Ishikawa (cell line): ENCODE measurements around the gene BTBD3.

ENCODE experiments used
- CEBPB ChIP-seq: IDR thresholded peaks from 2 replicates; pipeline ENCODE4 v1.6.1; 2012
- CREB1 ChIP-seq: IDR thresholded peaks from 2 replicates; pipeline ENCODE4 v1.6.1; 2012; ENCODE audit warnings: low read depth
- EP300 ChIP-seq: IDR thresholded peaks from 2 replicates; pipeline ENCODE4 v1.6.1; 2012; ENCODE audit warnings: borderline replicate concordance
- FOXM1 ChIP-seq: IDR thresholded peaks from 2 replicates; pipeline ENCODE4 v1.6.1; 2012; ENCODE audit warnings: low read depth, borderline replicate concordance
- NFIC ChIP-seq: IDR thresholded peaks from 2 replicates; pipeline ENCODE4 v1.6.1; 2012
- RAD21 ChIP-seq: IDR thresholded peaks from 2 replicates; pipeline ENCODE4 v1.6.1; 2012; ENCODE audit warnings: low read depth
- TAF1 ChIP-seq: IDR thresholded peaks from 2 replicates; pipeline ENCODE4 v1.6.1; 2012; ENCODE audit warnings: low read depth, mild to moderate bottlenecking
- TCF12 ChIP-seq: IDR thresholded peaks from 2 replicates; pipeline ENCODE4 v1.6.1; 2012; ENCODE audit warnings: low read depth
- TEAD4 ChIP-seq: IDR thresholded peaks from 2 replicates; pipeline ENCODE4 v1.6.1; 2012
- YY1 ChIP-seq: IDR thresholded peaks from 2 replicates; pipeline ENCODE4 v1.6.1; 2012; ENCODE audit warnings: low read depth
- ZBTB7A ChIP-seq: IDR thresholded peaks from 2 replicates; pipeline ENCODE4 v1.6.1; 2012; ENCODE audit warnings: low read depth
- TF ChIP-seq, protein P1 (sequence below): IDR thresholded peaks from 2 replicates; pipeline ENCODE4 v1.6.1; 2012; ENCODE audit warnings: low read depth, mild to moderate bottlenecking
- TF ChIP-seq, protein P2 (sequence below): IDR thresholded peaks from 2 replicates; pipeline ENCODE4 v1.6.1; 2012
- TF ChIP-seq, protein P3 (sequence below): IDR thresholded peaks from 2 replicates; pipeline ENCODE4 v1.6.1; 2012

DNA sequence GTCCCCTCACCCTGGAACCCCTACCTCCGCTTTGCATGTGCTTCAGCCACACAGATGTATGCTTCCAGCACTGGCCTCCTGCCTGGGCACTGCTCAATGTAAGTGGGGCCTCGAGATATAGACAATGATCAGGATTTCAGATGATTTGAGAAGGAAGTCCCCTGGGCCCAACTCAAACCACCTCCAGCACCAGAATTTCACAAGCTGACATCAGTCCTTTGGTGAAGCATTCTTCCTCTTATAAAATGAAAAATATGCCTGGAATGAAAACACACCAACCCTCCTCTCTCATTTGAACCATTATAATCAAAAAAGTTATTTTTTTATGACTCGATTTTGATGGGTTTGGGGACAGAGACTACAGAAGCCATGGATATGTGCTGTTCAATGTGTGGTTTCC, 48.5 kb downstream of the BTBD3 start:
- TF ChIP-seq EP300 (no peak), FOXM1 (no peak), RAD21 (no peak), YY1 (no peak), TCF12 (no peak), CREB1 (no peak), TEAD4 (no peak), TAF1 (no peak), NFIC (no peak), CEBPB (no peak), ZBTB7A (no peak)
- TF ChIP-seq, protein P1, sequence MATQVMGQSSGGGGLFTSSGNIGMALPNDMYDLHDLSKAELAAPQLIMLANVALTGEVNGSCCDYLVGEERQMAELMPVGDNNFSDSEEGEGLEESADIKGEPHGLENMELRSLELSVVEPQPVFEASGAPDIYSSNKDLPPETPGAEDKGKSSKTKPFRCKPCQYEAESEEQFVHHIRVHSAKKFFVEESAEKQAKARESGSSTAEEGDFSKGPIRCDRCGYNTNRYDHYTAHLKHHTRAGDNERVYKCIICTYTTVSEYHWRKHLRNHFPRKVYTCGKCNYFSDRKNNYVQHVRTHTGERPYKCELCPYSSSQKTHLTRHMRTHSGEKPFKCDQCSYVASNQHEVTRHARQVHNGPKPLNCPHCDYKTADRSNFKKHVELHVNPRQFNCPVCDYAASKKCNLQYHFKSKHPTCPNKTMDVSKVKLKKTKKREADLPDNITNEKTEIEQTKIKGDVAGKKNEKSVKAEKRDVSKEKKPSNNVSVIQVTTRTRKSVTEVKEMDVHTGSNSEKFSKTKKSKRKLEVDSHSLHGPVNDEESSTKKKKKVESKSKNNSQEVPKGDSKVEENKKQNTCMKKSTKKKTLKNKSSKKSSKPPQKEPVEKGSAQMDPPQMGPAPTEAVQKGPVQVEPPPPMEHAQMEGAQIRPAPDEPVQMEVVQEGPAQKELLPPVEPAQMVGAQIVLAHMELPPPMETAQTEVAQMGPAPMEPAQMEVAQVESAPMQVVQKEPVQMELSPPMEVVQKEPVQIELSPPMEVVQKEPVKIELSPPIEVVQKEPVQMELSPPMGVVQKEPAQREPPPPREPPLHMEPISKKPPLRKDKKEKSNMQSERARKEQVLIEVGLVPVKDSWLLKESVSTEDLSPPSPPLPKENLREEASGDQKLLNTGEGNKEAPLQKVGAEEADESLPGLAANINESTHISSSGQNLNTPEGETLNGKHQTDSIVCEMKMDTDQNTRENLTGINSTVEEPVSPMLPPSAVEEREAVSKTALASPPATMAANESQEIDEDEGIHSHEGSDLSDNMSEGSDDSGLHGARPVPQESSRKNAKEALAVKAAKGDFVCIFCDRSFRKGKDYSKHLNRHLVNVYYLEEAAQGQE = no peak
- TF ChIP-seq, protein P2, sequence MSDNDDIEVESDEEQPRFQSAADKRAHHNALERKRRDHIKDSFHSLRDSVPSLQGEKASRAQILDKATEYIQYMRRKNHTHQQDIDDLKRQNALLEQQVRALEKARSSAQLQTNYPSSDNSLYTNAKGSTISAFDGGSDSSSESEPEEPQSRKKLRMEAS = no peak
- TF ChIP-seq, protein P3, sequence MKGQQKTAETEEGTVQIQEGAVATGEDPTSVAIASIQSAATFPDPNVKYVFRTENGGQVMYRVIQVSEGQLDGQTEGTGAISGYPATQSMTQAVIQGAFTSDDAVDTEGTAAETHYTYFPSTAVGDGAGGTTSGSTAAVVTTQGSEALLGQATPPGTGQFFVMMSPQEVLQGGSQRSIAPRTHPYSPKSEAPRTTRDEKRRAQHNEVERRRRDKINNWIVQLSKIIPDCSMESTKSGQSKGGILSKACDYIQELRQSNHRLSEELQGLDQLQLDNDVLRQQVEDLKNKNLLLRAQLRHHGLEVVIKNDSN = no peak
